ENCODE measurements around the gene NTRK1.

The NTRK1 gene

GRCh38 chr1:156899956-156900718 lies 39.5 kb downstream of the NTRK1 start:
- DNase-seq: peak in 1 of 2 donors; percentile 23

- DNase-seq: no peak
These were observed 40.4 kb downstream of the NTRK1 start for GRCh38 chr1:156900896-156901589.

DNA sequence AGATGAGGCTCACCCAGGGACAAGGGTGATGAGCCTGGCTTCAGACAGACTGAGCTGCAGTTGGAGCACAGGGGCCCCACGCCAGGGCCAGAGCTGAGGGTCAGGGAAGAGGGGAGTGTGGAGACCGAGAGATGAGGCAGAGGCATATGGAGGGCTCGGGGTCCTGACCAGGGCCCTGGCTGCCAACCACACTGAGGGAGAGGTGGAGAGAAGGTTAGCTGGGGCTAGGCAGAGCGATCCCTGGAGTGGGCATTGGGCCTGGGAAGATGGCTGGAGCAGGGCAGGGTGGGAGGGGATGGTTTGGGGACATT lies 40.9 kb downstream of the NTRK1 start:
- DNase-seq: no peak

DNA sequence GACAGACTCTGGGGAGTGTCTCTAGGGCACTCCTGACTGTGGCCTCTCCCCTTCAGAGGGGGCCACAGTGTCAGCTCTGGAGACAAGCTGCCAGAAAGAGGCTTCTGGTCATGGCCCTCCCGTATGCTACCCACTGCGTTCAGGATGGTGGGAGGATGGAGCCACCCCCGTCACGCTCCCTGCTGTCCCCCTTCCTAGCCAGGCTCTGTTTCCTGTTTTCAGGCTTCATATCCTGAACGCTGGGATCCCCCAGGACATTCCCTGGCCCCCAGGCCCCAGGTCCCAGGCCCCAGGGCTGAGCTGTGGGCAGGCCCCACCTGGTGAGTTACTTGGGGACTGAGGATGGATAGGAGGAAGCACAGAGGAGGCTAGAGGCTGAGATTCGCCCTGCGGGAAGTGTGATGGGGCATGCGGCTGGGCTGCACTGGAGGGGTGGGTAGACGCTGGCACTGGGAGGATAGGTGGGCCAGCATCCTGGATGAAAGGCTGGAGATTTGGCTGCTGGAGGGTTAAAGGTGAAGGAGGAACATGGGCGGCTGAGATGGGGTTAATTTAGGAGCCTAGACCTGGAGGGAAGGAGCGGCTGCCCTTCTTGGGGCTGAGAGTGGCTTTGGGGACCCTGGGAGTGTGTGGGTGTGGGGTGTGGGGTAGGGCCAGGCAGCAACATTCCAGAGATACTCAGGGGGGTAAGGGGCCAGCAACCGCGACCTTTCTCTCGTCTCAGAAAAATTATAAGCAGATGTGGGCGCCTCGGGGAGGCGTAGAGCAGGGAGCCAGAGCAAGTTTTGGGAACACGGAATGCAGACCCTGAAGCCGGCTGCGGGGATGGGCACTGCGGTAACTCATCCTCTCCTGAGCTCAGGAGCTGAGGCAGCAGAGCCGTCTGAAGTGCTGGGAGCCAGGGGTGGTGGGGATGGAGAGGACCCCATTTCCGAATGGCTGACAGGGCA lies 41.6 kb downstream of the NTRK1 start:
- no peak for DNase-seq

- no peak for DNase-seq
These were observed 42.8 kb downstream of the NTRK1 start for GRCh38 chr1:156903328-156904091.

- no peak for DNase-seq
These were observed 43.7 kb downstream of the NTRK1 start for GRCh38 chr1:156904187-156904959.

- no peak for DNase-seq
These were observed 44.5 kb downstream of the NTRK1 start for GRCh38 chr1:156905176-156905575.

- peak; percentile 67 to 78 for DNase-seq
These were observed 45.0 kb downstream of the NTRK1 start for GRCh38 chr1:156905651-156906050.

GRCh38 chr1:156906206-156906906 lies 45.7 kb downstream of the NTRK1 start:
- no peak for DNase-seq

GRCh38 chr1:156908541-156908940 lies 47.9 kb downstream of the NTRK1 start:
- no peak for DNase-seq

GRCh38 chr1:156908955-156909354 lies 48.3 kb downstream of the NTRK1 start:
- DNase-seq: no peak

GRCh38 chr1:156909671-156910070 lies 49.0 kb downstream of the NTRK1 start:
- DNase-seq: no peak

GRCh38 chr1:156910309-156910782 lies 49.7 kb downstream of the NTRK1 start:
- DNase-seq: peak in 1 of 2 donors; percentile 29

DNA sequence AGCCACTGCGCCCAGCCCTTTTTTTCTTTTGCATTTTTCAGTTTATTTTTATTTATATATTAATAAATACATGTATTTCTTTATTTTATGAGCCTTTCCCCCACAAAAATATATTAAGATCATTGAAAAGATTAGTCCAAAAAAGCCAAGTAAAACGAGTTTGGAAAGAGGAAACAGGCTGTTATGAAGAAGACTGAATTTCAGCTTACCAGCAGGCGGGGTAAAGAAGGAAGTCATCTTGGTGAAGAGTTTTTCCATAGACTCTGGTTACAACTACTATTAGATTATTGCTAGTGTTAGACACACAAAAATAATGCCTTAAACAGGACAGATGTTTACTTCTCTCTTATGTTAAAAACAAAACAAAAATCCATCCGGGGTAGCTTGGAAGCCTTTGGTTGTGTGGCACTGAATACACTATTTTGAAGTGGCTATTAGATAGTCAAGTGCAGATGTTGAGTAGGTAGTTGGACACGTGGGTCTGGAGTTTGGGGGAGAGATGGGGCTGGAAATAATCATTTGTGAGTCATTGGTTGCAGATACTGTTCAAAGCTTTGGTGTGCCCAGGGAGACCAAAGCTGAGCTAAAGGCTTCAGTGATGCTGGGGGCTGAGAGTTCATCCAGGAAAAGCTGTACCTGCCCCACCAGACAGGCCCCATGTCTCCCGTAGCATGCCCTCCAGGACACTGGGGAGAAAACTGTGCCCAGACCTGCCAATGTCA lies 51.1 kb downstream of the NTRK1 start:
- peak; percentile 48 to 59 for DNase-seq

GRCh38 chr1:156912310-156912709 lies 51.6 kb downstream of the NTRK1 start:
- DNase-seq: no peak

DNA sequence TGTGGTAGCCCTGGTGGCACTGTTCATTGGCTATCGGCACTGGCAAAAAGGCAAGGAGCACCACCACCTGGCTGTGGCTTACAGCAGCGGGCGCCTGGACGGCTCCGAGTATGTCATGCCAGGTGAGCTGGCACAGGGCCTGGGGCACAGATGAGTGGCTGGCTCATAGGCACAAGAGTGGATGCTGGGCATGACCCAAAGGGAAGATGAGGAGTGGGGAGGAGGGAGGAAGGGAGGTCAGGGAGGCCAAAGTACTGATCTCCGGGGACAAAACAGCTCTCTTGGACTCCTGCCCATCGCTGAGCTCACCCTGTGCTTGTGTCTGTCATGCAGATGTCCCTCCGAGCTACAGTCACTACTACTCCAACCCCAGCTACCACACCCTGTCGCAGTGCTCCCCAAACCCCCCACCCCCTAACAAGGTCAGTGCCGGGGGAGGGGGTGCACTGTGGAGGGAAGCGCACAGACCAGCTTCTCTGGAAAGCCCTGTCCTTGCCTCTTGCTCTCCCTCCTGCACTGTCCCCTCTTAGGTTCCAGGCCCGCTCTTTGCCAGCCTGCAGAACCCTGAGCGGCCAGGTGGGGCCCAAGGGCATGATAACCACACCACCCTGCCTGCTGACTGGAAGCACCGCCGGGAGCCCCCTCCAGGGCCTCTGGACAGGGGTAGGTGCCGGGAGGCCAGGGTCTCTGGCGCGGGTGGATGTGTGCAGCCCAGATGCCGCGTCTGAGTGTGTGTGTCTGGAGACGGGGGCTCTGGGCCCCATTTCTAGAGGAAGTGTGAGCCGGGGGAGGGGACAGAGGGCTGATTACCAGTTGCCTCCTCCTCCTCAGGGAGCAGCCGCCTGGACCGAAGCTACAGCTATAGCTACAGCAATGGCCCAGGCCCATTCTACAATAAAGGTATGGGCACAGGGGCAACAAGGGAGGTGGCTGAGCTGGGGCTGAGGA lies 52.5 kb downstream of the NTRK1 start:
- no peak for DNase-seq

- no peak for DNase-seq
These were observed 53.2 kb downstream of the NTRK1 start for GRCh38 chr1:156913809-156914387.

DNA sequence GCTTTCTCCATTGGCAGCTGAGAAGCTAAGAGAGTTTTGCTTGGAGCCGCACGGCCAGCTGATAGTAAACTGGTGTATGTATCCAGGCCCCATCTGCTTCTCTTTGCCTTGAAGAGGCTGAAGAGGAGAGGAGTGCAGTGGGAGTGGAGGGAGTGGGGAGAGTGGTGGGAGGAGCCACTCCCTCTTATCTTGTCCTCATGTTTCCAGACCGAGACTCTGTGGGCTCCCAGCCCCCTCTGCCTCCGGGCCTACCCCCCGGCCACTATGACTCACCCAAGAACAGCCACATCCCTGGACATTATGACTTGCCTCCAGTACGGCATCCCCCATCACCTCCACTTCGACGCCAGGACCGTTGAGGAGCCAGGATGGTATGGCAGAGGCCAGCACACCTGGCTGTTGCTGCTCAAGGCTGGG lies 53.8 kb downstream of the NTRK1 start:
- DNase-seq: no peak

Data from inflammatory macrophage (primary cell).